GM19023 (cell line): ENCODE measurements around the gene RASA4.
"Not testable (repeated sequence)": the region's sequence is repeated elsewhere in the genome, so short reads cannot be mapped to it uniquely, and the experiment has no call there.

Experiments used
- ATAC-seq: cut with Tn5 transposase; IDR thresholded peaks from one replicate; pipeline ENCODE4 v1.9.1; 2021; ENCODE audit warnings: mild to moderate bottlenecking, moderate library complexity; ENCODE audit not compliant: unreplicated experiment

RASA4 gene

GRCh38 chr7:102544372-102544771, 72.2 kb downstream of the RASA4 start:
- ATAC-seq = not testable (repeated sequence)

- ATAC-seq = not testable (repeated sequence)
Measured at GRCh38 chr7:102543596-102543995, 73.0 kb downstream of the RASA4 start, which contains the start of gene UPK3BL2. TSS of gene UPK3BL2 (minus strand) at chr7:102543696. CDS start at chr7:102543636, 60 bp downstream.

- not testable (repeated sequence) for ATAC-seq
Measured at GRCh38 chr7:102542771-102543170, 73.8 kb downstream of the RASA4 start.

- ATAC-seq = not testable (repeated sequence)
Measured at GRCh38 chr7:102542083-102542482, 74.5 kb downstream of the RASA4 start.

- ATAC-seq = not testable (repeated sequence)
Measured at GRCh38 chr7:102540604-102541003, 76.0 kb downstream of the RASA4 start.

- not testable (repeated sequence) for ATAC-seq
Measured at GRCh38 chr7:102535062-102535615, 81.4 kb downstream of the RASA4 start.

- not testable (repeated sequence) for ATAC-seq
Measured at GRCh38 chr7:102532127-102532526, 84.4 kb downstream of the RASA4 start.

GRCh38 chr7:102531583-102531982, 85.0 kb downstream of the RASA4 start:
- ATAC-seq = not testable (repeated sequence)

- ATAC-seq = not testable (repeated sequence)
Measured at GRCh38 chr7:102527822-102528793, 88.4 kb downstream of the RASA4 start.

- not testable (repeated sequence) for ATAC-seq
Measured at GRCh38 chr7:102527182-102527581, 89.4 kb downstream of the RASA4 start.

- not testable (repeated sequence) for ATAC-seq
Measured at GRCh38 chr7:102524803-102525202, 91.8 kb downstream of the RASA4 start.
